Progenitor cell of endocrine pancreas (in vitro differentiated cells): ENCODE data around the gene NBPF26. TPM values are rescaled to one million over a fixed set of nuclear protein-coding genes. Genes with fewer than 3 reads are reported as not detected.
"Not testable (repeated sequence)": the region's sequence is repeated elsewhere in the genome, so short reads cannot be mapped to it uniquely, and the experiment has no call there.

Source experiments
- DNase-seq: peaks from one replicate; pipeline ENCODE4 v3.0.0; 2021; ENCODE audit warnings: low spot score; ENCODE audit not compliant: unreplicated experiment
- H3K27ac Mint-ChIP-seq: 2 replicates; pipeline ENCODE4 v1.8.0; 2021; ENCODE audit warnings: mild to moderate bottlenecking, moderate library complexity, mixed read lengths
- H3K27me3 Mint-ChIP-seq: 2 replicates; pipeline ENCODE4 v1.8.0; 2021; ENCODE audit warnings: mixed read lengths
- H3K36me3 Mint-ChIP-seq: 2 replicates; pipeline ENCODE4 v1.8.0; 2022; ENCODE audit warnings: mixed read lengths; ENCODE audit not compliant: insufficient read depth
- H3K4me1 Mint-ChIP-seq: 2 replicates; pipeline ENCODE4 v1.8.0; 2021; ENCODE audit warnings: low read depth, mixed read lengths
- H3K4me3 Mint-ChIP-seq: 2 replicates; pipeline ENCODE4 v1.8.0; 2021; ENCODE audit warnings: low read depth, mild to moderate bottlenecking, moderate library complexity, mixed read lengths
- H3K9me3 Mint-ChIP-seq: 2 replicates; pipeline ENCODE4 v1.8.0; 2021; ENCODE audit warnings: low read depth, mixed read lengths
- total RNA-seq: library from RNA; stranded (reverse); gene quantifications from 2 replicates; pipeline ENCODE4 v1.2.1, GENCODE V29; 2021

NBPF26 gene
- total RNA-seq, 1 donor from 2014 or later = 36.6 TPM

- H3K9me3 Mint-ChIP-seq = not testable (repeated sequence)
Observed at GRCh38 chr1:120878206-120878605, 154.5 kb downstream of the NBPF26 start.

GRCh38 chr1:120880056-120880455, 156.3 kb downstream of the NBPF26 start:
- not testable (repeated sequence) for H3K4me3 Mint-ChIP-seq, H3K4me1 Mint-ChIP-seq, DNase-seq

More at GRCh38 chr1:120878206-120878605, 154.5 kb downstream of the NBPF26 start:
- H3K4me3 Mint-ChIP-seq, H3K36me3 Mint-ChIP-seq, H3K27ac Mint-ChIP-seq, H3K4me1 Mint-ChIP-seq, DNase-seq, H3K27me3 Mint-ChIP-seq: not testable (repeated sequence)

GRCh38 chr1:120881934-120882333, 158.2 kb downstream of the NBPF26 start:
- not testable (repeated sequence) for H3K27me3 Mint-ChIP-seq, H3K36me3 Mint-ChIP-seq, H3K27ac Mint-ChIP-seq, H3K4me3 Mint-ChIP-seq, H3K4me1 Mint-ChIP-seq, H3K9me3 Mint-ChIP-seq, DNase-seq

More at GRCh38 chr1:120880056-120880455, 156.3 kb downstream of the NBPF26 start:
- H3K27me3 Mint-ChIP-seq, H3K36me3 Mint-ChIP-seq, H3K9me3 Mint-ChIP-seq: not testable (repeated sequence)
- H3K27ac Mint-ChIP-seq = peak overlapping the region; percentile 7

Other genes starting within 250 kb of the NBPF26 start
- not detected in 2 replicates for gene PPIAL4A, start 165.8 kb downstream of the NBPF26 start, total RNA-seq